Mesendoderm (in vitro differentiated cells): ENCODE data around the gene RNASE11.
"Not testable (repeated sequence)": the region's sequence is repeated elsewhere in the genome, so short reads cannot be mapped to it uniquely, and the experiment has no call there.

ENCODE experiments used
- DNase-seq: peaks from one replicate; pipeline ENCODE4 v3.0.0; 2013
- H2AK5ac ChIP-seq: 2 replicates; pipeline ENCODE4 v1.6.1; 2013; ENCODE audit warnings: low read length, inconsistent platforms
- H2BK120ac ChIP-seq: 2 replicates; pipeline ENCODE4 v1.6.1; 2013; ENCODE audit warnings: low read depth, mild to moderate bottlenecking, low read length, moderate library complexity, mixed read lengths
- H2BK15ac ChIP-seq: replicated peaks from 2 replicates; pipeline ENCODE4 v1.6.1; 2013; ENCODE audit warnings: low read depth, mild to moderate bottlenecking, moderate library complexity
- H2BK5ac ChIP-seq: 2 replicates; pipeline ENCODE4 v1.6.1; 2013; ENCODE audit warnings: low read length, inconsistent platforms
- H3K18ac ChIP-seq: 2 replicates; pipeline ENCODE4 v1.6.1; 2013; ENCODE audit warnings: mild to moderate bottlenecking, low read length, mixed read lengths
- H3K23ac ChIP-seq: one replicate; pipeline ENCODE4 v1.6.1; 2013; ENCODE audit warnings: low read length
- H3K27ac ChIP-seq: 2 replicates; pipeline ENCODE4 v1.5.1; 2013; ENCODE audit warnings: low read depth, mild to moderate bottlenecking, inconsistent platforms, low read length, moderate library complexity
- H3K27me3 ChIP-seq: 2 replicates; pipeline ENCODE4 v1.6.1; 2013; ENCODE audit warnings: low read length, control low read depth, mild to moderate bottlenecking, inconsistent platforms; ENCODE audit not compliant: insufficient read depth, poor library complexity
- H3K36me3 ChIP-seq: 2 replicates; pipeline ENCODE4 v1.6.1; 2013; ENCODE audit warnings: low read length, inconsistent platforms; ENCODE audit not compliant: control insufficient read depth, insufficient read depth
- H3K4ac ChIP-seq: one replicate; pipeline ENCODE4 v1.6.1; 2013; ENCODE audit warnings: low read depth, mild to moderate bottlenecking, low read length, moderate library complexity
- H3K4me1 ChIP-seq: 2 replicates; pipeline ENCODE4 v1.6.1; 2013; ENCODE audit warnings: low read depth, low read length, inconsistent platforms; ENCODE audit not compliant: control insufficient read depth
- H3K4me2 ChIP-seq: 2 replicates; pipeline ENCODE4 v1.6.1; 2013; ENCODE audit warnings: low read length
- H3K4me3 ChIP-seq: 2 replicates; pipeline ENCODE4 v1.5.1; 2013; ENCODE audit warnings: mild to moderate bottlenecking, low read length
- H3K56ac ChIP-seq: one replicate; pipeline ENCODE4 v1.6.1; 2013; ENCODE audit warnings: low read length
- H3K79me1 ChIP-seq: 2 replicates; pipeline ENCODE4 v1.6.1; 2013; ENCODE audit warnings: low read length, inconsistent platforms
- H3K79me2 ChIP-seq: 2 replicates; pipeline ENCODE4 v1.6.1; 2013; ENCODE audit warnings: mild to moderate bottlenecking, low read length; ENCODE audit not compliant: control insufficient read depth, insufficient read depth
- H3K9ac ChIP-seq: 2 replicates; pipeline ENCODE4 v1.6.1; 2013; ENCODE audit warnings: low read length, inconsistent platforms
- H4K5ac ChIP-seq: one replicate; pipeline ENCODE4 v1.6.1; 2013; ENCODE audit warnings: low read length
- H4K8ac ChIP-seq: one replicate; pipeline ENCODE4 v1.6.1; 2013; ENCODE audit warnings: low read depth, mild to moderate bottlenecking, control low read depth, low read length, moderate library complexity
- WGBS: extraction: QIAGEN DNeasy Blood & Tissue Kit; methylation state at CpG from one replicate; pipeline ENCODE4 v1.1.7; 2013; ENCODE audit warnings: low lambda C conversion rate, missing lambda C conversion rate; ENCODE audit not compliant: insufficient coverage; ENCODE audit errors: extremely low coverage; 5-methylcytosine and 5-hydroxymethylcytosine counted together

RNASE11 gene

DNA sequence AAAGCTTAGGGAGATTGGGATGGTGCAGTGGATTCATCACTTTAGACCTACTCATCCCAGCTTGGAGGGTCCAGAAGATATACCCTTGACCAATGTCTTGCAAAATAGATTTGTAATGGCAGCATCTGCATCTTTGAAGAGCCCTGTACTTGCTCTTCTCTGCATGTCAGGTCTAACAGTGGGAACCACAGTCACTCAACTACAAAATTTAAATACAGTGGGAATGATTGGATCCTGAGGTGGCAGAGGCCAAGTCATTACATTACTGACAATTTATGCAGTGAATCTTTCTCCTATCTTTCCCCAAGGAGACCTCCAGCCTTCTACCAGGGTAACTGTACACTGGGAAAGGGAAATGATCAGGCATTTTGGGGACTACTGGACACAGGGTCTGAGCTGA, 18.7 kb downstream of the RNASE11 start:
- Histone ChIP-seq H2AK5ac (no peak overlapping the region), H3K27me3 (no peaks in the 10 kb centered on the region), H3K79me1 (no peaks in the 10 kb centered on the region), H2BK120ac (no peak overlapping the region), H3K36me3 (no peaks in the 10 kb centered on the region), H3K79me2 (no peaks in the 10 kb centered on the region), H3K56ac (no peak overlapping the region), H3K23ac (no peak overlapping the region), H2BK5ac (no peak overlapping the region), H3K4me1 (peaks cover 2% of the 10 kb centered on the region), H4K5ac (no peak overlapping the region), H2BK15ac (no peak overlapping the region), H3K27ac (no peak overlapping the region), H3K4me2 (no peak overlapping the region), H3K4ac (no peak overlapping the region), H3K18ac (peak overlapping the region; percentile 39), H3K9ac (no peak overlapping the region), H3K4me3 (no peak overlapping the region), H4K8ac (no peak overlapping the region)
- no peak for DNase-seq

DNA sequence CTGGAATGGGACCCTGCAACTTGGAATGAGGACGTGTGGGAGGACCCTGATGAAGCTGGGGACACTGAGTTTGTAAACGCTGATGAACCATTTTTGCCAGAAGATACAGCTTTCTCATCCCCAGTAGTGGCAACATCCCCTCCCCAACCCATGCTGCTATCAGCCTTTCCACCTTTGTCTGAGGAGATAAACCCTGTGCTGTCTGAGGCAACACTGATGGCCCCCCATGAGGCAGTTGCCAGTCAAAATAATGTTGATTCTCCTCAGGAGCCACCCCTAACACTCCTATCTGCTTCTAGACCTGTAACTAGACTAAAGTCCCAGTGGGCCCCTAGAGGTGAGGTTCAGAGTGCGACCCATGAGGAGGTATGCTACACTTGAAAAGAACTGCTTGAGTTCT, 19.4 kb downstream of the RNASE11 start:
- H3K36me3 ChIP-seq = no peaks in the 10 kb centered on the region
- no peak overlapping the region for H3K4me3 ChIP-seq
- no peak overlapping the region for H3K18ac ChIP-seq
- no peak overlapping the region for H2BK15ac ChIP-seq
- no peak overlapping the region for H4K8ac ChIP-seq
- H4K5ac ChIP-seq = no peak overlapping the region
- H3K56ac ChIP-seq = no peak overlapping the region
- whole genome bisulfite sequencing = no CpG with 5 or more reads among the region's 3 CpGs
- H3K79me2 ChIP-seq = no peaks in the 10 kb centered on the region
- no peak overlapping the region for H2BK120ac ChIP-seq
- H3K79me1 ChIP-seq = no peaks in the 10 kb centered on the region
- H3K27me3 ChIP-seq = no peaks in the 10 kb centered on the region
- DNase-seq = peak; percentile 66
- no peak overlapping the region for H2BK5ac ChIP-seq
- H3K4ac ChIP-seq = no peak overlapping the region
- H3K4me1 ChIP-seq = peaks cover 2% of the 10 kb centered on the region
- no peak overlapping the region for H3K23ac ChIP-seq
- H3K27ac ChIP-seq = peak overlapping the region; percentile 30
- H3K4me2 ChIP-seq = no peak overlapping the region
- H2AK5ac ChIP-seq = no peak overlapping the region
- no peak overlapping the region for H3K9ac ChIP-seq

DNA sequence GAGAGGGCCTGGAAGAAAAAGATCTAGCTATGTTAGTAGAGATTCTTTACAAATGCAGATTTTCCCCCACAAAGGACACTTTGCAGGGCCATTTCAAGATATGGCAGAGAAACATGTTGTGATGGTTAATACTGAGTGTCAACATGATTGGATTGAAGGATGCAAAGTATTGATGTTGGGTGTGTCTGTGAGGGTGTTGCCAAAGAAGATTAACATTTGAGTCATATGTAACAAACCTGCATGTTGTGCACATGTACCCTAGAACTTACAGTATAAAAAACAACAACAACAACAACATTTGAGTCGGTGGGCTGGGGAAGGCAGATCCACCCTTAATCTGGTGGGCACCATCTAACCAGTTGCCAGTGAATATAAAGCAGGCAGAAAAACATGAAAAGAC, 20.6 kb downstream of the RNASE11 start:
- not testable (repeated sequence) for H3K79me1 ChIP-seq, H3K4me1 ChIP-seq, H2BK120ac ChIP-seq, H3K4me2 ChIP-seq, H3K79me2 ChIP-seq, H3K36me3 ChIP-seq, H2BK5ac ChIP-seq, H4K5ac ChIP-seq, H3K4ac ChIP-seq, H3K23ac ChIP-seq, H4K8ac ChIP-seq, H3K27me3 ChIP-seq, DNase-seq, H2BK15ac ChIP-seq, H2AK5ac ChIP-seq, H3K9ac ChIP-seq, H3K56ac ChIP-seq, H3K4me3 ChIP-seq, H3K18ac ChIP-seq
- peak overlapping the region; percentile 76 for H3K27ac ChIP-seq
- WGBS = no CpG with 5 or more reads among the region's 1 CpG

DNA sequence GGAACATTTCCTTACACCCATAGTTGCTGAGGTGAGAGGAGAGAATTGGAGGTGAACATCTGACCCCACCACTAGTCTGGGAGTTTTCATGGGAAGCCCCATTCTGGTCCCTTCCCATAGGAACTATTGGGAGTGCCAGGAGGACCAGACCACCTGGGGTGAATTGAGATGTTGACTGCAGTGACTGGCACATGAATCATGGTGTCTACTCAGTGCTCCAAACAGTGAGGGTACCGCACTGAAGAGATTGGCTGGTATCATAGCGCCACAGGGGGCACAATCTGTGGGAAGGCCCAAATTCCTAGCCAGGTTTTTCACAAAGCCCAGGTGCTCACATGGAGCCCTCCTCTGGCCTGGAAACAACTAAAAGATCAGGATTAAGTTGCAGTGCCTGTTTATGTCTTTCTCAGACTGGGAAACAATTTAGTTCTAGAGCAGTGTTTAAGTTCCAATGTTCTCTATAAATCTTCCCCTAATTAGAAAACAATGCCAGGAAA, 23.3 kb downstream of the RNASE11 start:
- no peak for DNase-seq
- no peaks in the 10 kb centered on the region for H3K27me3 ChIP-seq

DNA sequence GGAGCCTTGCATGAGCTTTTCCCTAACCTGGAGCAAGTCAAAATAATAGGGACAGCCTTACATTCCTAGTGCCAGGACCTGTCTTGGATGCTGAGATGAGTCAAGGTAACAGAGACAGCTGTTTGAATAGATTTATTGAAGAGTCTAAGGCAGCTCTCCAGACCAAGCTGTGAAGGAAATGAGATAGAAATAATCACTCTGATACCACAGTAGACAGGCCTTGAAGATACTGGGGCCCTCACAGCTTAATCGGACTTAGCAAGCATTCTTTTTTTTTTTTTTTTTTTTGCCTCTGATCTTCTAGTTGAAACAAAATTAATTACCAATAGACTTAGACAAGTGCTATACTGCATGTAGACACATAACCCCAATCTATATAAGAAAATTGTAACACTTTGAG, 23.8 kb downstream of the RNASE11 start:
- Histone ChIP-seq H2BK120ac (no peak overlapping the region), H3K4me1 (peaks cover 3% of the 10 kb centered on the region), H3K56ac (no peak overlapping the region), H4K5ac (no peak overlapping the region), H3K27me3 (no peaks in the 10 kb centered on the region), H3K36me3 (no peaks in the 10 kb centered on the region), H3K79me1 (no peaks in the 10 kb centered on the region), H3K9ac (no peak overlapping the region), H3K4me3 (no peak overlapping the region), H3K27ac (no peak overlapping the region), H2BK5ac (no peak overlapping the region), H3K79me2 (no peaks in the 10 kb centered on the region), H2AK5ac (no peak overlapping the region), H3K18ac (no peak overlapping the region), H3K23ac (no peak overlapping the region), H3K4ac (no peak overlapping the region), H4K8ac (no peak overlapping the region), H2BK15ac (no peak overlapping the region), H3K4me2 (no peak overlapping the region)
- no peak for DNase-seq
- no CpG with 5 or more reads among the region's 1 CpG for WGBS

More for the DNA sequence above, 23.3 kb downstream of the RNASE11 start:
- Histone ChIP-seq H2AK5ac (no peak overlapping the region), H2BK120ac (no peak overlapping the region), H3K9ac (no peak overlapping the region), H3K56ac (no peak overlapping the region), H4K8ac (no peak overlapping the region), H3K23ac (no peak overlapping the region), H3K4ac (no peak overlapping the region), H3K79me2 (no peaks in the 10 kb centered on the region), H2BK15ac (no peak overlapping the region), H3K79me1 (no peaks in the 10 kb centered on the region), H3K4me1 (peaks cover 3% of the 10 kb centered on the region), H2BK5ac (no peak overlapping the region), H3K18ac (no peak overlapping the region), H3K4me3 (no peak overlapping the region), H4K5ac (no peak overlapping the region), H3K4me2 (no peak overlapping the region), H3K36me3 (no peaks in the 10 kb centered on the region), H3K27ac (no peak overlapping the region)
- no CpG with 5 or more reads among the region's 2 CpGs for WGBS

DNA sequence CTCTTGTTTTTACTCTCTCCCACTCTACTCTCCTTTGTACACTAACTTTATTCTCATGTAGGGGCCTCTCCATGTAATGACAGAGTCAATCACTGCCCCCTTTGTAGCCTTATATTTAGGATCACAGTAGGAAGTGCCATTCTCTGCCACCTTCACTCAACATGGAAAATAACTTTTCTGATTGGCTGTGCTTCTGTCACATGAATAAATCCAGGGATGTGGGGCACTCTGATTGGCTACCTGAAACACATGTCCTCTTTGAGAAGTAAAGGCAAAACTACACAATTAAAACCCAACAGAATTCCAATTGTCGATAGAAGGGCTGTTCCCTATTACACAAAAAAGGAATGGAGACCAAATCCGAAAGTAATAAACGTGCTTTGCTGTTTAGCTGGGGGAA, 26.8 kb downstream of the RNASE11 start, which contains the start of gene RNASE9:
Gene RNASE9 (minus strand): TSS at position 87 of the 400 bp plus-strand sequence.
- Histone ChIP-seq H4K8ac (no peak within 1 kb of the TSS), H3K4me2 (no peak within 1 kb of the TSS), H3K79me1 (no peaks in the 10 kb centered on the region), H3K27me3 (no peaks in the 10 kb centered on the region), H3K4me1 (peaks cover 3% of the 10 kb centered on the region), H4K5ac (no peak within 1 kb of the TSS), H2BK120ac (no peak within 1 kb of the TSS), H3K79me2 (no peaks in the 10 kb centered on the region), H3K4me3 (no peak within 1 kb of the TSS), H2AK5ac (no peak within 1 kb of the TSS), H2BK15ac (peak within 1 kb of the TSS; percentile 64), H3K18ac (no peak within 1 kb of the TSS), H3K27ac (no peak within 1 kb of the TSS), H3K36me3 (no peaks in the 10 kb centered on the region), H3K23ac (no peak within 1 kb of the TSS), H2BK5ac (no peak within 1 kb of the TSS), H3K4ac (no peak within 1 kb of the TSS), H3K9ac (no peak within 1 kb of the TSS), H3K56ac (no peak within 1 kb of the TSS)
- no peak for DNase-seq
- no CpG with 5 or more reads among the region's 3 CpGs for WGBS
